GM19043 (cell line): Measurements from ENCODE around the gene OR10J5.

Source experiments
- ATAC-seq: cut with Tn5 transposase; IDR thresholded peaks from one replicate; pipeline ENCODE4 v1.9.1; 2021; ENCODE audit warnings: low read depth; ENCODE audit not compliant: unreplicated experiment

OR10J5 gene

DNA sequence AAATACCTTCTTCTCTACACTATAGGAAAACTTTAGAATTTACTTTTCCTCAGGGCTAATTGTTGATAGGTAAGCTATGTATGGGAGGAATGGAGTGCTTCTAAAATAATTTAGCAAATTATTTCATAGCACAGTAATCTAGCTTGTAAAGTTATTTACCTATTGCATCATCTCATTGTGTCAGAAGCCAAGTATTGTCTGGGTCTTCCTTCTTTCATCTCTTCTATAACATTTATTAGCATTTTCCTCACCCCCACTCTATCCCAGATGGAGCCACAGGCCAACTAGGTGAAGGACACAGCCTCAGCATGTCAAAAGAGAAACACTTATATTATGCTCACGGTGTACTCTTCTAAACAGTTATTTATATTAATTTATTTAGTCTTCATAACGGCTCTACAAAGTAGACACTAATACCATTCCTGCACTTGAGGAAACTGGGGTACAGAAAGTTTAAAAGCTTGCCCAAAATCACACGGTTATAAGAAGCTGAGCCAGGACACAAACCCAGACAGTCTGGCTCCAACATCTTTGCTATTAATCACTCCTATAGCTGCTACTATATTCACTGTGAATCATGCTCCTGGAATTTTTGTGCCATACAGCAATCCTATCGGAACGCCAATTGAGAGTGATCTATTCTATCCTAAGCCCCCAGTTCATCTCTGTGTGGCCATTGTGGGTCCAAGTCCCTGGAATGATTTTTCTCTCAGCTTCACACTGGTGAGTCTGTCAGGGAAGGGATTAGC, 43.1 kb downstream of the OR10J5 start:
- ATAC-seq, result no peak
